ENCODE measurements around the gene GPR148. TPM values are rescaled to one million over a fixed set of nuclear protein-coding genes. Genes with fewer than 3 reads are reported as not detected.

The GPR148 gene, protein sequence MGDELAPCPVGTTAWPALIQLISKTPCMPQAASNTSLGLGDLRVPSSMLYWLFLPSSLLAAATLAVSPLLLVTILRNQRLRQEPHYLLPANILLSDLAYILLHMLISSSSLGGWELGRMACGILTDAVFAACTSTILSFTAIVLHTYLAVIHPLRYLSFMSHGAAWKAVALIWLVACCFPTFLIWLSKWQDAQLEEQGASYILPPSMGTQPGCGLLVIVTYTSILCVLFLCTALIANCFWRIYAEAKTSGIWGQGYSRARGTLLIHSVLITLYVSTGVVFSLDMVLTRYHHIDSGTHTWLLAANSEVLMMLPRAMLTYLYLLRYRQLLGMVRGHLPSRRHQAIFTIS
- not detected in 2 replicates for total RNA-seq

GRCh38 chr2:130728549-130729316 lies at the start of gene GPR148:
TSS of gene GPR148 (plus strand) at chr2:130729070. CDS start at chr2:130729152, 82 bp downstream.

DNA sequence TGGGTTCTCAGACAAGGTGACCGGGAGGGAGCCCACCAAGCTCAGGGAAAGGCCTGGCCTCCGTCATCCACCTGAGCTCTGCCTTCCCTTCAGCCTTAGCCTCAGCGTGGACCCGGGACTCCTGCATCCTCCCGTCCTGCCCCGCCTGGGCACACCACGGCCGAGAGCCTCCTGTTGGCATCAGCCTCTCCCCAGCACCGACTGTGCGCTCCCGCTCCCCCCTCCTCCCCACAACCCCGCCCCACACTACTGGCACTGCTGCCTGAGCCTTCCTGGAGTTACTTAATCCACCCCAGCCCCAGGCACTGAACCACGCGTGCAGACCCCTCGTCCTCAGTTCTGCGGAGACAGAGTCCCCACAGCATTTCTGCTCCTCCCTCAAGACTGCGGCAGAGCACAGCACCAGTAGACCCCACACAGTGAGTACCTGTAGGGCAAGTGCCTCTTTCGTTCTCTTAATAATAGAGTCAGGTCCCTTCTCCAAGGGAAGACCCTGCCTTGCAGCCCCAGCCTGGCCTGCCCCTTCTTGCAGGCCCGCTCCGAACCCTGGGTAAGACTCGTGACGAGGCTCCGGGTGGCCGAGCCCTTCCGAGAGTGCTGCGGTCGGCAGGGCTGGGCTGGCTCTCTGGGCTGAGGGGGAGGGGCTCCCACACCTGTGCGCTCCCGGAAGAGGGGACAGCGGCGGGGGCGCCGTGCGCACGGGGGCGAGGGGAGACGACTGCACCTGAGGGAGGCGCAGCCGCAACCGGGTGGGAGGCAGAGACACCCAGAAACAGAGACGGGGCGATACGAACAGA lies 26.6 kb downstream of the GPR148 start, which contains the start of gene AMER3:
AMER3 (plus strand) TSS at position 285 of the 797 bp plus-strand sequence. CDS start 6,533 bp downstream, outside the sequence.

Other genes starting within 250 kb of the GPR148 start
- gene POTEI, start 219.7 kb upstream of the GPR148 start, total RNA-seq: 0.16 and 0.63 TPM in 2 replicates
- gene CFC1B, start 207.8 kb upstream of the GPR148 start, total RNA-seq: not detected in 2 replicates
- not detected in 2 replicates for gene CFC1, start 129.5 kb upstream of the GPR148 start, total RNA-seq
- 0.16 and 0.63 TPM in 2 replicates for gene POTEJ, start 117.6 kb upstream of the GPR148 start, total RNA-seq
- not detected in 2 replicates for gene AMER3, start 26.5 kb downstream of the GPR148 start, total RNA-seq
- under 0.01 and 1.0 TPM in 2 replicates for gene ARHGEF4, start 107.8 kb downstream of the GPR148 start, total RNA-seq

All from bladder microvascular endothelial cell (primary cell).